ENCODE data around the gene FERMT1. TPM values are rescaled to one million over a fixed set of nuclear protein-coding genes. Genes with fewer than 3 reads are reported as not detected.
"Not testable (repeated sequence)": the region's sequence is repeated elsewhere in the genome, so short reads cannot be mapped to it uniquely, and the experiment has no call there.

Gene FERMT1
- total RNA-seq, 2 experiments from 2014 or later = not detected

- ChIA-PET POLR2A (no interaction called here), CTCF (no interaction called here)
- Mint-ChIP-seq H3K9me3 (no peaks in the 10 kb centered on the region), H3K27me3 (peaks cover 3% of the 10 kb centered on the region), H3K4me3 (no peak overlapping the region), H3K36me3 (ENCODE audit: low read depth) (no peaks in the 10 kb centered on the region), H3K27ac (no peak overlapping the region), H3K4me1 (no peaks in the 10 kb centered on the region)
- DNase-seq = no peak
These were observed 7.2 kb upstream of the FERMT1 start for GRCh38 chr20:6130045-6130444.

DNA sequence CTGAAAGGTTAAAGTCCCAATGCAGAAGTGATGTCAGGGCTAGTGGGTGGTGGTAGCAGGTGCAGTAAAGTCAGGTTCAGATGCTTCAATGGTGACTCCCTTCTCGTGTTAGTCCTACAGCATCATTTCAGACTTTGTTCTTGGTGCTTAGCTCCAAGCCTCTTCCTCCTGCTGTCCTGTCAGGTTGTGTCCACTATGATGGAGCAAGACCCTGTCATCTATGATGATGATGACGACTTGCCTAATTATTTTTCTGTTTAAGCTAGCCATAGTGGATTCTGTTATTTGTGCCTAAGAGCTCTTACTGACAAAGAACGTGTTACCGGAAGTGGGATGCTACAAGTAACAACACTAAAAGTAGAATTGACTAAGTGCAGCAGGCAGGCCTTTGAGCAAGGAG is 5.0 kb upstream of the FERMT1 start:
- no peak for DNase-seq
- Mint-ChIP-seq H3K9me3 (no peaks in the 10 kb centered on the region), H3K36me3 (ENCODE audit: low read depth) (no peaks in the 10 kb centered on the region), H3K27ac (no peak overlapping the region), H3K4me3 (no peak overlapping the region), H3K4me1 (peaks cover 7% of the 10 kb centered on the region), H3K27me3 (peaks cover 21% of the 10 kb centered on the region)
- POLR2A ChIA-PET = no interaction called here
- CTCF ChIA-PET = interaction anchor here (0.7 kb wide), 1 partner anchor 260 kb away, joined by 3 read pairs; no protein-coding TSS in a partner anchor

DNA sequence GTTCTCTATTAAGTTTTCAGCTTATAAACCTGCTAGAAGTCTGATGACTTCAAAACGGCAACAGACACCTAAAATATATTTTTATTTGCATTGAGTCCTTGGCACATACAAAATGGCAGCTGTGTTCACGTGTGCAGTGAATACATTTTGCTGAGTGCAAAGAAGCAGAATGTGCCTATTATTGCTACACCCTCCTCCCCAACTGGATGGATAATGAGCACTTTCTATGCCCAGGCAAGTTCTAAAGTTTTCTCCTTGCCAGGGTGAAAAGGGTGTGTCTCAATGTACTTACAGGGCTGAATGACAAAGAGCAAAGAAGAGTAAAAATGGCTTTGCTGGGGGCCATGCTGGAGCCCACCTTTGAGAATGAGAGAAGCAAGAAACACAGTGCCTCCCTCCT is 4.0 kb upstream of the FERMT1 start:
- Mint-ChIP-seq H3K4me1 (peaks cover 10% of the 10 kb centered on the region), H3K27me3 (peaks cover 27% of the 10 kb centered on the region), H3K9me3 (no peaks in the 10 kb centered on the region), H3K27ac (no peak overlapping the region), H3K4me3 (no peak overlapping the region), H3K36me3 (ENCODE audit: low read depth) (no peaks in the 10 kb centered on the region)
- POLR2A ChIA-PET = no interaction called here
- DNase-seq = no peak
- CTCF ChIA-PET = no interaction called here

- H3K27ac Mint-ChIP-seq = no peak overlapping the region
- H3K36me3 Mint-ChIP-seq (ENCODE audit: low read depth) = no peaks in the 10 kb centered on the region
- ChIA-PET POLR2A (no interaction called here), CTCF (no interaction called here)
- H3K27me3 Mint-ChIP-seq = peaks cover 39% of the 10 kb centered on the region
- H3K4me1 Mint-ChIP-seq = peaks cover 10% of the 10 kb centered on the region
- no peaks in the 10 kb centered on the region for H3K9me3 Mint-ChIP-seq
- DNase-seq = no peak
- no peak overlapping the region for H3K4me3 Mint-ChIP-seq
These were observed 802 bp upstream of the FERMT1 start for GRCh38 chr20:6123649-6124014.

DNA sequence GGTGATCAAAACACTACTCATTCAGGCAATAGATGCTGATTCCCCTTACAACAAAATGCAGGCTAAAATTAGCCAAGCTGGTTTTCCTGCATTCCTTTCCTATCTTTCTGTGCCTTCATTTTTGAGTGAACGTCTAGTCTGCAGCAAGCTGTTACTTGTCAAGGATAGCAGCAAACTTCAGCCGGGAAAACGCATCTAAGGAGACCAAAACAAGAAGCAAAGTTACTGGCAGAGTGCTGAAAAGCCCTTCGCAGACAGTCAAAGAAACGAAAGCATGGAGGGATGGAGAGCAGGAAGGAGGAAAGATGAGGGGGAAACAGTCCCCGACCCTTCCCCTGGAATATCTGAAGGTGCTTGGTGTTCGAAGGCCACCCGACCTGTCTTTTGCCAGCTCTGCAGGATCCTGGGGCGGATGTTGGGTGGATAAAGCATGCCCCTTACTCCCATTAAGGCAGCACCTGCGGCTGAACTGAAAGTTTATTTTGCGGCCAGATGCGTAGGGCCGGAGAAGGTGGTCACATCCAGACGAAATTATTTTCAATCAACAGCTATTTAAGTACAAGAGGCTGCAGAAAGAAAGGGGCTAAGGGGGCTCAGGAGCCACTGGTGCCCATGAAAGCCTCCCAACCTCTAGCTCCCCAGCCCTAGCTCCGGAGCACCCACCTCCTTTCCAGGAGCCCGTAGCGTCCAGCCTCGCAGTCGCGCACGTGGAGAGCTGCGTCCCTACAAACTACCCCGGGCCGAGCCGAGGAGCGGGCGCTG is 538 bp downstream of the FERMT1 start:
- Mint-ChIP-seq H3K4me1 (peaks cover 10% of the 10 kb centered on the region), H3K27ac (no peak overlapping the region), H3K36me3 (ENCODE audit: low read depth) (no peaks in the 10 kb centered on the region), H3K4me3 (peak overlapping the region; percentile 29), H3K27me3 (peaks cover 39% of the 10 kb centered on the region), H3K9me3 (no peaks in the 10 kb centered on the region)
- CTCF ChIA-PET = no interaction called here
- DNase-seq = no peak
- POLR2A ChIA-PET = no interaction called here

- H3K27me3 Mint-ChIP-seq = peaks cover 37% of the 10 kb centered on the region
- no peak overlapping the region for H3K4me3 Mint-ChIP-seq
- no peaks in the 10 kb centered on the region for H3K36me3 Mint-ChIP-seq (ENCODE audit: low read depth)
- ChIA-PET CTCF (no interaction called here), POLR2A (no interaction called here)
- peaks cover 10% of the 10 kb centered on the region for H3K4me1 Mint-ChIP-seq
- no peak overlapping the region for H3K27ac Mint-ChIP-seq
- H3K9me3 Mint-ChIP-seq = no peaks in the 10 kb centered on the region
- no peak for DNase-seq
These were observed 1.3 kb downstream of the FERMT1 start for GRCh38 chr20:6121504-6121903.

- no peak for DNase-seq
- Mint-ChIP-seq H3K27me3 (peaks cover 36% of the 10 kb centered on the region), H3K4me1 (peaks cover 10% of the 10 kb centered on the region), H3K9me3 (no peaks in the 10 kb centered on the region), H3K36me3 (ENCODE audit: low read depth) (no peaks in the 10 kb centered on the region), H3K4me3 (no peak overlapping the region), H3K27ac (no peak overlapping the region)
- CTCF ChIA-PET = no interaction called here
- POLR2A ChIA-PET = no interaction called here
These were observed 2.3 kb downstream of the FERMT1 start for GRCh38 chr20:6120491-6120988.

DNA sequence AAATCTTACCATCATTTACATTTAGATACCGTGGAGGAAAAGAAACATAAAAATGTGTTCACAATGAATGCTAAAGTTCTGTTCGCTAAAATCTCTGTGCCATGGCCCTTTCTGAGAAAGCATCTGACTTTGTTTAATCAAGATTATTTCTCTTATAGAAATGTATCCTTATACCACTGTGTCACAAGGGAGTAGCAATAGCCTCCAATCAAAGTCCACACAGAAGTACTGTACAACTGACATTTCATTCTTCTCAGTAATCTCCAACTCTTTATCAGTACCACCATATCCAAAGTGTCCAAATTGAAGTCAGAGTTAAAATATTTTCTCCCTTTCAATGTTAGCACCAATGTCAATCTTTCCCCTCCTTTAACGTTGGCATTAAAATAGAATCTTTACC is 6.1 kb downstream of the FERMT1 start:
- Mint-ChIP-seq H3K4me1 (no peaks in the 10 kb centered on the region), H3K9me3 (peaks cover 4% of the 10 kb centered on the region), H3K27me3 (peaks cover 12% of the 10 kb centered on the region), H3K4me3 (no peak overlapping the region), H3K27ac (no peak overlapping the region), H3K36me3 (ENCODE audit: low read depth) (no peaks in the 10 kb centered on the region)
- CTCF ChIA-PET = no interaction called here
- DNase-seq = no peak
- POLR2A ChIA-PET = interaction anchor here (0.7 kb wide), 1 partner anchor 16 kb away, joined by 5 read pairs; no protein-coding TSS in a partner anchor

DNA sequence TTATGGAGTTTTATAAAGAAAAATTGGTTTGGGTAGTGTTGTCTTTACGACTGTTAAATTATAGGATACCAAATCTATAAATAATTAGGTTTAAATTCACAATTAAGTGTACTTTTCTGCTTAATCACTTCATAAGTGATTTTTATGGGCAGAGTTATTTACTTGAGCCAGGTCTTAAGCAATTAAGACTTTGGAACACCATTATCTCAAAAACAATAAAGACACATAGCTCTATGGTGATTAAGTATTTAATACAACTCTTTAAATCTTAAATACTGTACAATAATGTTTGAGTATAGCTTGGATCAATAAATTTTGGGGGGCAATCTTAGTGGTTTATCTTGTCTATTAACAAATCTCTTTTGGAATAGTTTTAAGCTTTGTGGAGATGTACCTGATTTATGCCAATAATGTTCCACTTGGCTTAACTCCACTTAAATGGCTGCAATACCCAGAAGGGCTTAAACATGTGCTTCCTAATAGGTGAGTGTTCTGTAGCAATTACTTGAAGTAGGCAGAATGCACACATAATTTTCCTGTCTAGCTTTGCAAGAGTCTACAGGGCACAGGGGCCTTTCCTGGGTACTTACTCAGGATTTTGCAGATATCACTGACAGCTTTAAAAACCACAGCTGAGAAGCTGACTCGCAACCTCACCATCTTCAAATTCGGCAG is 7.5 kb downstream of the FERMT1 start:
- Mint-ChIP-seq H3K9me3 (peaks cover 4% of the 10 kb centered on the region), H3K36me3 (ENCODE audit: low read depth) (no peaks in the 10 kb centered on the region), H3K4me1 (no peaks in the 10 kb centered on the region), H3K27me3 (peaks cover 3% of the 10 kb centered on the region), H3K4me3 (no peak overlapping the region), H3K27ac (no peak overlapping the region)
- CTCF ChIA-PET = no interaction called here
- POLR2A ChIA-PET = no interaction called here
- no peak for DNase-seq

DNA sequence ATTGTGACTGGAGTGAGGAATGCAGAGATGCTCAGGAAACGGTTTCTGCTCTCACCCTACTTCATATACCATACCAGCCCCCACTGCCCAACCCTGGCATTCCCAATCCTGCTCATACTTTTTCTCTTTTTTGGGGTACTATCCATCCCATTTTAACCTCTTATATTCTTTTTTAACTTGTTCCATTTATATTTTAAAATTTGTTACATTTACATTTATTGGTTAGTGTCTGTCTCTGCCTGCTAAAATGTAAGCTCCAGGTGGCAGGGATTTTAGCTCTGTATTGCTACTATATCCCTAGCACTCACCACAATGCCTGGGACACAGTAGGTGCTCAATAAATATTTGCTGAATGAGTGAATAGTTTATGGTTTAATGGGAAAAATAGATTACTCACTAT is 8.1 kb downstream of the FERMT1 start:
- POLR2A ChIA-PET = no interaction called here
- no peaks in the 10 kb centered on the region for H3K36me3 Mint-ChIP-seq (ENCODE audit: low read depth)
- H3K4me1 Mint-ChIP-seq = no peaks in the 10 kb centered on the region
- H3K27me3 Mint-ChIP-seq = peaks cover 3% of the 10 kb centered on the region
- DNase-seq = no peak
- CTCF ChIA-PET = interaction anchor here (0.6 kb wide), 1 partner anchor 776 kb away, joined by 3 read pairs; no protein-coding TSS in a partner anchor
- peaks cover 4% of the 10 kb centered on the region for H3K9me3 Mint-ChIP-seq
- H3K4me3 Mint-ChIP-seq = no peak overlapping the region
- no peak overlapping the region for H3K27ac Mint-ChIP-seq

DNA sequence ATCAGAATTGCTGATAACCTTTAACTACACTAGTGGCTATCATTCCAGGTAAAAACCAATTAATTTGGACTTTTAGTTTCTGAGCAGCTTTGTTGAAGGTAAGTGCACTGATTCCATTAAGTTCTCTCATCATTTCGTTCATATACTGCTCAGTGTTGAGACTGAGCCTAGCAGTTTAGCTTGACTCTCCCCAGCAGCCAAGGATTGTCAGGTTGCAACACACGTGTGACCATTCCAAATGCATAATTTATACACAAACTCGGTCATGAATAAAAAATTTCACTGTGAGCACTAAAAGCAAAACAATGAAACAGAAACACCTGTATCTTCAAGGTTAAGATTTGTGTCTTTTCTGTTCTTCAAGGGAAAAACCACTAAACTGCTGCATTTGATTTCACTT is 8.9 kb downstream of the FERMT1 start:
- CTCF ChIA-PET = no interaction called here
- DNase-seq = no peak
- Mint-ChIP-seq H3K9me3 (peaks cover 4% of the 10 kb centered on the region), H3K36me3 (ENCODE audit: low read depth) (no peaks in the 10 kb centered on the region), H3K27ac (no peak overlapping the region), H3K4me1 (no peaks in the 10 kb centered on the region), H3K27me3 (peaks cover 3% of the 10 kb centered on the region), H3K4me3 (no peak overlapping the region)
- POLR2A ChIA-PET = no interaction called here

- H3K4me3 Mint-ChIP-seq; DNase-seq; H3K36me3 Mint-ChIP-seq (ENCODE audit: low read depth); H3K27me3 Mint-ChIP-seq; POLR2A ChIA-PET; H3K27ac Mint-ChIP-seq; H3K4me1 Mint-ChIP-seq; CTCF ChIA-PET; H3K9me3 Mint-ChIP-seq: not testable (repeated sequence)
These were observed 9.9 kb downstream of the FERMT1 start for GRCh38 chr20:6112965-6113364.

GRCh38 chr20:6108330-6108729 is 14.5 kb downstream of the FERMT1 start:
- H3K36me3 Mint-ChIP-seq (ENCODE audit: low read depth) = no peaks in the 10 kb centered on the region
- H3K27ac Mint-ChIP-seq = no peak overlapping the region
- ChIA-PET CTCF (interaction anchor here (0.6 to 0.7 kb wide), 2 partner anchors 28 to 573 kb away, joined by 3 read pairs; no protein-coding TSS in a partner anchor), POLR2A (no interaction called here)
- DNase-seq = no peak
- no peaks in the 10 kb centered on the region for H3K4me1 Mint-ChIP-seq
- H3K27me3 Mint-ChIP-seq = peaks cover 11% of the 10 kb centered on the region
- no peak overlapping the region for H3K4me3 Mint-ChIP-seq
- H3K9me3 Mint-ChIP-seq = peaks cover 3% of the 10 kb centered on the region

Measured in activated CD4-positive, alpha-beta T cell treated with anti-CD3 and anti-CD28 coated beads, Interleukin-2, amount 10 ng/mL, durations not matched to agents 7 days and 5 days (primary cell).